Measurements from ENCODE around the gene ZNRF1.
"Not testable (repeated sequence)": the region's sequence is repeated elsewhere in the genome, so short reads cannot be mapped to it uniquely, and the experiment has no call there.

DNA sequence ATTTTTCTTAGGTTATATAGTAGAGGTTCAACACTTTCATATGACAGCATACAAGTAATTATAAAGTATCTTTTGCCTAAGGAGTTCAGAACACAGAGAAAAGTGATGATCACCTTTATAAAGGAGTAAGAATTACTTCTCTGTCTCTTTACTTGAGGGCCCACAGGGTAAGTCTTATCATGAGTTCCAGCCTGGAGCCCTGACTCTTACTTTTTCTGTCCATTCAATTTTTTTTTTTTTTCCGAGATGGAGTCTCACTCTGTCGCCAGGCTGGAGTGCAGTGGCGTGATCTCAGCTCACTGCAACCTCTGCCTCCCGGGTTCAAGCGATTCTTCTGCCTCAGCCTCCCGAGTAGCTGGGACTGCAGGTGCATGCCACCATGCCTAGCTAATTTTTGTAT lies 14.3 kb downstream of the ZNRF1 start:
- TF ChIP-seq, protein P1, sequence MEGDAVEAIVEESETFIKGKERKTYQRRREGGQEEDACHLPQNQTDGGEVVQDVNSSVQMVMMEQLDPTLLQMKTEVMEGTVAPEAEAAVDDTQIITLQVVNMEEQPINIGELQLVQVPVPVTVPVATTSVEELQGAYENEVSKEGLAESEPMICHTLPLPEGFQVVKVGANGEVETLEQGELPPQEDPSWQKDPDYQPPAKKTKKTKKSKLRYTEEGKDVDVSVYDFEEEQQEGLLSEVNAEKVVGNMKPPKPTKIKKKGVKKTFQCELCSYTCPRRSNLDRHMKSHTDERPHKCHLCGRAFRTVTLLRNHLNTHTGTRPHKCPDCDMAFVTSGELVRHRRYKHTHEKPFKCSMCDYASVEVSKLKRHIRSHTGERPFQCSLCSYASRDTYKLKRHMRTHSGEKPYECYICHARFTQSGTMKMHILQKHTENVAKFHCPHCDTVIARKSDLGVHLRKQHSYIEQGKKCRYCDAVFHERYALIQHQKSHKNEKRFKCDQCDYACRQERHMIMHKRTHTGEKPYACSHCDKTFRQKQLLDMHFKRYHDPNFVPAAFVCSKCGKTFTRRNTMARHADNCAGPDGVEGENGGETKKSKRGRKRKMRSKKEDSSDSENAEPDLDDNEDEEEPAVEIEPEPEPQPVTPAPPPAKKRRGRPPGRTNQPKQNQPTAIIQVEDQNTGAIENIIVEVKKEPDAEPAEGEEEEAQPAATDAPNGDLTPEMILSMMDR (IDR thresholded peaks at IDR 0.05), result not testable (repeated sequence)
- TF ChIP-seq EZH2 (IDR thresholded peaks at IDR 0.05; ENCODE audit: borderline replicate concordance, insufficient read depth, low read depth, low read length, poor library complexity, severe bottlenecking), result not testable (repeated sequence)

All from B cell (primary cell).